GM10266 (cell line): ENCODE results near the gene GATD1.

Experiments
- DNase-seq: peaks from one replicate; pipeline ENCODE4 v3.0.0; 2012; ENCODE audit errors: extremely low spot score
- TF ChIP-seq, protein P1 (sequence below): IDR thresholded peaks from 2 replicates; pipeline ENCODE4 v1.5.1; 2012; ENCODE audit warnings: mild to moderate bottlenecking, low read depth; ENCODE audit not compliant: control insufficient read depth, insufficient read depth; ENCODE audit errors: missing control alignments

Gene GATD1

GRCh38 chr11:818396-819128 lies 41.3 kb upstream of the GATD1 start, which contains the start of gene PNPLA2:
Gene PNPLA2 (plus strand): TSS chr11:818914. CDS start chr11:819719, 805 bp downstream.
- TF ChIP-seq, protein P1, sequence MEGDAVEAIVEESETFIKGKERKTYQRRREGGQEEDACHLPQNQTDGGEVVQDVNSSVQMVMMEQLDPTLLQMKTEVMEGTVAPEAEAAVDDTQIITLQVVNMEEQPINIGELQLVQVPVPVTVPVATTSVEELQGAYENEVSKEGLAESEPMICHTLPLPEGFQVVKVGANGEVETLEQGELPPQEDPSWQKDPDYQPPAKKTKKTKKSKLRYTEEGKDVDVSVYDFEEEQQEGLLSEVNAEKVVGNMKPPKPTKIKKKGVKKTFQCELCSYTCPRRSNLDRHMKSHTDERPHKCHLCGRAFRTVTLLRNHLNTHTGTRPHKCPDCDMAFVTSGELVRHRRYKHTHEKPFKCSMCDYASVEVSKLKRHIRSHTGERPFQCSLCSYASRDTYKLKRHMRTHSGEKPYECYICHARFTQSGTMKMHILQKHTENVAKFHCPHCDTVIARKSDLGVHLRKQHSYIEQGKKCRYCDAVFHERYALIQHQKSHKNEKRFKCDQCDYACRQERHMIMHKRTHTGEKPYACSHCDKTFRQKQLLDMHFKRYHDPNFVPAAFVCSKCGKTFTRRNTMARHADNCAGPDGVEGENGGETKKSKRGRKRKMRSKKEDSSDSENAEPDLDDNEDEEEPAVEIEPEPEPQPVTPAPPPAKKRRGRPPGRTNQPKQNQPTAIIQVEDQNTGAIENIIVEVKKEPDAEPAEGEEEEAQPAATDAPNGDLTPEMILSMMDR = no peak
- no peak for DNase-seq

DNA sequence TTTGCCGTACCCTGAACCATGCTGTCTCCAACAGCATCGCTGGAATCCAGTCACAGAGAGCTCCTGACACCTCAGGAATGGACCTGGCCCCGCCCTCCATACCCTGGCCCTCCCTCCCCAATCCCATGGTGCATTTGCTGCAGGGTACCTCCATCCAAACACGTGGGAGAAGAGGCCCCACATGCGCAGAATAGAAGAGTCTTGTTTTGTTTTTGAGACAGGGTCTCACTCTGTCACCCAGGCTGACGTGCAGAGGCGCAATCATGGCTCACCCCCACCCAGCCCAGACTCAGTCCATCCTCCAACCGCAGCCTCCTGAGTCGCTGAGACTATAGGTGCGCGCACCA lies 39.1 kb upstream of the GATD1 start:
- DNase-seq = no peak
- TF ChIP-seq, protein P1 = no peak

- TF ChIP-seq, protein P1 = no peak
- DNase-seq = no peak
Observed at GRCh38 chr11:815675-816432, 38.6 kb upstream of the GATD1 start.

DNA sequence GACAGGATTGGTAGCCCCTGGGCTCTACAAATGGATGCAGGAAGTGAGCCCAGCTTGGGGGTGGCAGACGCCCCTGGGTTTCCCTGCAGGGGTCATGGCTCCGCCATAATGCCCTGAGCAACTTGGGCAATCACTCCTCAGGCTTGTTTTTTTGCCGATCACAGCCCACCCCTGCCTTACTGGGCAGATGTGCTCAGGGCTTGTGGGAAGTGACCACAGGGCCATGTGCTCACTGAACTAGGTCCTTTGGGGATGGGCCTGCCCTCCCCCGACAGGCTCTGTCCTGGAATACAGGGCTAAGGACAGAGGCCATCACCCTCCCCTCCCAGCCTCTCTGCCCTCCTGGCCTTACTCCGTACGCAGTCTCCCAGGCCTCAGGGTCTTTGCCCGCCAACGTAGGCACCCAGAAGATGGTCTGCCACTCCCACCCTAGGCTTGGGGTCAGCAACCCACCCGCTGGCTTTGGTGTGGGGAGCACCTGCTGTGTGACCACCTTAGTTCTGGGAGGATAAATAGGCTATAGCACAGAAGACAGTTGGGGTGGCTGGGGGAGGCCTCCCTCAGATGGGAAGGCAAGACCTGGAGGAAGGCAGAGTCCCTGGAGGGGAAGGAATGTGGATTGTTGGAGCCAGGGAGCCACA lies 36.3 kb upstream of the GATD1 start:
- DNase-seq = no peak
- TF ChIP-seq, protein P1 = no peak

DNA sequence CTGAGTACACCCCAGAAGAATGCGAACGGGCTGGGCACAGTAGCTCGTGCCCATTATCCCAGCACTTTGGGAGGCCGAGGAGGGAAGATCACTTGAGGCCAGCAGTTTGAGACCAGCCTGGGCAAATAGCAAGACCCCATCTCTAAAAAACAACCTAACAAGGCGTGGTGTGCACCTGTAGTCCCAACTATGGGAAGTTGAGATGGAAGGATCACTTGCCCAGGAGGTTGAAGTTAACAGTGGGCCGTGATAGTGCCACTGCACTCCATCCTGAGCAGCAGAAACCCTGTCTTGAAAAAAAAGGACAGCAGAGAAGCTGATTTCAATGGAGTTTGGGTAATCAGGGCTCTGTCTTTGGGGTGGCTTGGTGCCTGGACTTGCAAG lies 35.8 kb upstream of the GATD1 start:
- no peak for DNase-seq
- TF ChIP-seq, protein P1 = no peak

DNA sequence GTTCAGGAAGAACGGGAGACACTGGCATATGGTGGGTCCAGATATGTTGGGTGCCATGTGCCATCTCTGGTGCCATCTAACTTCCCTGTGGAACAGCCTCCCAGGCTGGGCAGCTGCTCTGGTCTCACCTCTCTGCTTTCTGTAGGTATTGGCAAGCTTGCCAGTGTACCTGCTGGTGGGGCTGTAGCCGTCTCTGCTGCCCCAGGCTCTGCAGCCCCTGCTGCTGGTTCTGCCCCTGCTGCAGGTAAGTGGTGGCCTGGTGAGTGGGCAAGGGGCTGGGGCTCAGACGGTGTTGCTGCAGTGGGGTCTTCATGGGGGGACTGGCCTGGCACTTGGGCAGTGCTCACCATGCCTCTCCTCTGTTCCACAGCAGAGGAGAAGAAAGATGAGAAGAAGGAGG lies 35.1 kb upstream of the GATD1 start:
- TF ChIP-seq, protein P1 = no peak
- DNase-seq = no peak
